IMR-90 (cell line): ENCODE measurements around the gene LRRC39. TPM values are rescaled to one million over a fixed set of nuclear protein-coding genes. Genes with fewer than 3 reads are reported as not detected.

Source experiments
- ATAC-seq: fragments of 200-7000 bp; cut with Tn5 transposase; 2 replicates; pipeline ENCODE4 v1.9.1; 2020; ENCODE audit warnings: low read depth, mild to moderate bottlenecking, moderate library complexity
- BruUV-seq: library from RNA; stranded (reverse); fragments of 400-500 nt; replicated peaks from 2 replicates; lab custom pipeline; 2021; lab: Mats Ljungman, UMichigan
- CTCF ChIA-PET: fragments of 300-600 bp; formaldehyde crosslinking; extraction: SDS; loops from one replicate; lab custom pipeline; 2021; ENCODE audit warnings: antibody characterized with exemption; lab: Yijun Ruan, JAX
- POLR2A ChIA-PET: fragments of 300-600 bp; sonication (Branson Sonifier 250); formaldehyde crosslinking; loops from one replicate; lab custom pipeline; 2022; ENCODE audit warnings: antibody characterized with exemption; ENCODE audit not compliant: unreplicated experiment; lab: Charles Lee
- DNase-seq: peaks from one replicate; pipeline ENCODE4 v3.0.0; 2013
- H2AFZ ChIP-seq: replicated peaks from 2 replicates; pipeline ENCODE3; 2013; ENCODE audit warnings: low read length, mild to moderate bottlenecking; ENCODE audit not compliant: poor library complexity
- H2AK5ac ChIP-seq: 2 replicates; pipeline ENCODE4 v1.6.1; 2013; ENCODE audit warnings: low read depth, low read length, inconsistent platforms
- H2AK9ac ChIP-seq: replicated peaks from 2 replicates; pipeline ENCODE3; 2013; ENCODE audit warnings: mild to moderate bottlenecking, low read depth, low read length, moderate library complexity; ENCODE audit not compliant: poor library complexity
- H2BK120ac ChIP-seq: 2 replicates; pipeline ENCODE4 v1.6.1; 2013; ENCODE audit warnings: low read depth, low read length, inconsistent platforms
- H2BK15ac ChIP-seq: 3 replicates; pipeline ENCODE4 v1.6.1; 2013; ENCODE audit warnings: low read depth, low read length, inconsistent platforms
- H2BK20ac ChIP-seq: 2 replicates; pipeline ENCODE4 v1.6.1; 2013; ENCODE audit warnings: low read depth, mild to moderate bottlenecking, inconsistent platforms, low read length, moderate library complexity
- H2BK5ac ChIP-seq: 2 replicates; pipeline ENCODE4 v1.6.1; 2013; ENCODE audit warnings: mild to moderate bottlenecking, low read depth, low read length, inconsistent platforms; ENCODE audit not compliant: poor library complexity, severe bottlenecking
- H3K14ac ChIP-seq: replicated peaks from 2 replicates; pipeline ENCODE4 v1.6.1; 2013; ENCODE audit warnings: low read depth, low read length, inconsistent platforms
- H3K18ac ChIP-seq: 2 replicates; pipeline ENCODE4 v1.6.1; 2013; ENCODE audit warnings: low read depth, low read length, control low read depth
- H3K23ac ChIP-seq: 2 replicates; pipeline ENCODE4 v1.6.1; 2013; ENCODE audit warnings: low read depth, low read length, inconsistent platforms
- H3K27ac ChIP-seq: 2 replicates; pipeline ENCODE4 v1.5.1; 2013; ENCODE audit warnings: mild to moderate bottlenecking, control low read depth, low read length; ENCODE audit not compliant: insufficient read depth
- H3K27me3 ChIP-seq: 2 replicates; pipeline ENCODE4 v1.6.1; 2013; ENCODE audit warnings: low read length; ENCODE audit not compliant: control insufficient read depth, insufficient read depth
- H3K36me3 ChIP-seq: 2 replicates; pipeline ENCODE4 v1.6.1; 2013; ENCODE audit warnings: low read length, mixed read lengths; ENCODE audit not compliant: control insufficient read depth, insufficient read depth
- H3K4ac ChIP-seq: 2 replicates; pipeline ENCODE4 v1.6.1; 2013; ENCODE audit warnings: low read depth, low read length, inconsistent platforms
- H3K4me1 ChIP-seq: 2 replicates; pipeline ENCODE4 v1.6.1; 2013; ENCODE audit warnings: low read length, mixed read lengths; ENCODE audit not compliant: control insufficient read depth, insufficient read depth
- H3K4me2 ChIP-seq: 2 replicates; pipeline ENCODE4 v1.6.1; 2013; ENCODE audit warnings: low read depth, mild to moderate bottlenecking, control low read depth, low read length, moderate library complexity
- H3K4me3 ChIP-seq: 2 replicates; pipeline ENCODE4 v1.5.1; 2013; ENCODE audit warnings: low read depth, mild to moderate bottlenecking, control low read depth, low read length, moderate library complexity; ENCODE audit not compliant: insufficient read depth
- H3K56ac ChIP-seq: 2 replicates; pipeline ENCODE4 v1.6.1; 2013; ENCODE audit warnings: low read length, inconsistent platforms; ENCODE audit not compliant: insufficient read depth; ENCODE audit errors: extremely low read depth
- H3K79me1 ChIP-seq, 2 experiments: 2 replicates each; pipeline ENCODE4 v1.6.1; 2013; ENCODE audit warnings: low read length in 2 of 2, inconsistent platforms in 1 of 2, low read depth in 1 of 2
- H3K9ac ChIP-seq: 2 replicates; pipeline ENCODE4 v1.6.1; 2013; ENCODE audit warnings: low read depth, low read length, control low read depth
- H3K9me1 ChIP-seq: 2 replicates; pipeline ENCODE4 v1.6.1; 2013; ENCODE audit warnings: low read length, inconsistent platforms; ENCODE audit not compliant: insufficient read depth
- H3K9me3 ChIP-seq: 2 replicates; pipeline ENCODE4 v1.6.1; 2013; ENCODE audit warnings: low read length; ENCODE audit not compliant: control insufficient read depth, insufficient read depth
- H4K20me1 ChIP-seq: 2 replicates; pipeline ENCODE4 v1.6.1; 2013; ENCODE audit warnings: low read length, inconsistent platforms; ENCODE audit not compliant: insufficient read depth
- H4K5ac ChIP-seq: 2 replicates; pipeline ENCODE4 v1.6.1; 2013; ENCODE audit warnings: mild to moderate bottlenecking, low read depth, low read length, control low read depth
- H4K8ac ChIP-seq, 2 experiments: 2 replicates each; pipeline ENCODE4 v1.6.1; 2013; ENCODE audit warnings: low read depth in 2 of 2, low read length in 2 of 2, control low read depth in 1 of 2, inconsistent platforms in 1 of 2
- H4K91ac ChIP-seq: 2 replicates; pipeline ENCODE4 v1.6.1; 2013; ENCODE audit warnings: low read depth, low read length, inconsistent platforms; ENCODE audit not compliant: insufficient read depth
- CEBPB ChIP-seq: IDR thresholded peaks from 2 replicates; pipeline ENCODE4 v1.6.1; 2012; ENCODE audit warnings: low read depth, low read length, improper control_type of control experiment
- CHD1 ChIP-seq: IDR thresholded peaks from 2 replicates; pipeline ENCODE4 v1.6.1; 2012; ENCODE audit warnings: low read depth, low read length, improper control_type of control experiment
- MAFK ChIP-seq: IDR thresholded peaks from 2 replicates; pipeline ENCODE4 v1.6.1; 2012; ENCODE audit warnings: low read depth, low read length, improper control_type of control experiment
- NFE2L2 ChIP-seq: fragments of 150-350 bp; IDR thresholded peaks from 2 replicates; pipeline ENCODE4 v1.6.1; 2016; ENCODE audit warnings: low read depth, mild to moderate bottlenecking, low read length
- POLR2A ChIP-seq: IDR thresholded peaks from 2 replicates; pipeline ENCODE4 v1.6.1; 2012; ENCODE audit warnings: mild to moderate bottlenecking, low read depth, low read length
- WGBS, 2 experiments: methylation state at CpG; one replicate each; pipeline versions ENCODE4 v1.1.5 to v1.1.7; 2013; ENCODE audit warnings: missing lambda C conversion rate in 2 of 2; ENCODE audit not compliant: insufficient read length in 1 of 2; ENCODE audit errors: extremely low coverage in 2 of 2; 5-methylcytosine and 5-hydroxymethylcytosine counted together
- dilution Hi-C: fragments of 300-500 bp; cut with HindIII; formaldehyde crosslinking; loops from one replicate; pipeline ENCODE4 v1.14.3; 2018; ENCODE audit warnings: low sequenced_read_pairs; ENCODE audit not compliant: unreplicated experiment
- in situ Hi-C: fragments of 300-500 bp; cut with MboI; formaldehyde crosslinking; loops from 3 replicates; pipeline ENCODE4 v1.14.3; 2019; ENCODE audit warnings: low sequenced_read_pairs, inconsistent platforms, mixed read lengths
- intact Hi-C: fragments of 100-400 bp; cut with micrococcal nuclease; formaldehyde crosslinking; loops from 2 replicates; pipeline ENCODE4 v1.10.0; 2022
- polyA plus RNA-seq, 3 experiments: library from polyadenylated mRNA; depleted of rRNA; stranded (reverse); fragments of >200 nt; gene quantifications; 2 replicates each; pipeline ENCODE4 v1.2.3, GENCODE V29; 2012; ENCODE audit warnings: low replicate concordance in 1 of 3
- total RNA-seq: library from RNA; depleted of rRNA; stranded (reverse); fragments of >200 nt; gene quantifications from 2 replicates; pipeline ENCODE4 v1.2.3, GENCODE V29; 2012
- TF ChIP-seq, protein P1 (sequence below): fragments of 150-350 bp; IDR thresholded peaks from 2 replicates; pipeline ENCODE4 v1.6.1; 2016; ENCODE audit warnings: low read depth, mild to moderate bottlenecking, low read length, moderate library complexity, borderline replicate concordance

The LRRC39 gene
- total and polyA plus RNA-seq, 2 of the 4 experiments (the other 2 are of a cell fraction), result 0.36 to 0.48 TPM

DNA sequence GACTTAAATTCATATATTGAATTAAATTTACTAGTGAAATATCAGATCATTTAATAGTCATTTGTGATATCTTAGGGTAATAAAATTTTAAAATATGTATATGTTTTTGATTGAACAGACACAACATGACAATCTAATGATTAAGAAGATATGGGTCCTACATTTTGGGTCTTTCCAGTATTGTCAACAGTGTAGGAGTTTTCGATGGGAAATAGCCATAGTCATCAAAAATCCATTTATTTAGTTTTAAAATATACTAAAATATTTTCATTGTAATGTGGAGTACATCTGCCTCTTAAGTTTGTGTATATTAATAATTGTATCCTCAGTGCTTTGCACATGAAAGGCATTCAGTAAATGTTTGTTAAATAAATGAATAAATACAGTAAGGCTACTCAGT is 31.1 kb downstream of the LRRC39 start:
- CTCF ChIA-PET, result interaction anchor here (0.6 kb wide), 1 partner anchor 1017 kb away, joined by 5 read pairs; no protein-coding TSS in a partner anchor
- Histone ChIP-seq H2AFZ (no peak overlapping the region), H3K4me1 (no peaks in the 10 kb centered on the region), H3K23ac (no peak overlapping the region), H3K27me3 (no peaks in the 10 kb centered on the region), H3K79me1 (0 out of 4 replicates have a peak, but pooled peaks cover 0 to 5% of the 10 kb centered on the region in 2 experiments), H3K4me2 (no peak overlapping the region), H3K36me3 (peaks cover 16% of the 10 kb centered on the region), H3K4ac (no peak overlapping the region), H4K8ac (no peak overlapping the region), H3K27ac (no peak overlapping the region), H2AK5ac (no peak overlapping the region), H2BK20ac (no peak overlapping the region), H3K4me3 (no peak overlapping the region), H4K91ac (no peak overlapping the region), H2BK120ac (no peak overlapping the region), H2AK9ac (no peak overlapping the region), H2BK15ac (no peak overlapping the region), H4K5ac (no peak overlapping the region), H3K9me1 (0 out of 2 replicates have a peak, but pooled peaks cover 2% of the 10 kb centered on the region), H4K20me1 (no peaks in the 10 kb centered on the region), H3K9me3 (no peaks in the 10 kb centered on the region), H3K9ac (no peak overlapping the region), H2BK5ac (no peak overlapping the region), H3K56ac (no peak overlapping the region), H3K18ac (no peak overlapping the region), H3K14ac (no peak overlapping the region)
- no TSS peak for BruUV-seq
- ATAC-seq, result no peak
- DNase-seq, result no peak
- intact Hi-C loops, result loop anchor here (10.0 kb wide), 1 partner anchor 88 kb away; no protein-coding TSS in a partner anchor
- TF ChIP-seq POLR2A, result no peak
- TF ChIP-seq, protein P1, sequence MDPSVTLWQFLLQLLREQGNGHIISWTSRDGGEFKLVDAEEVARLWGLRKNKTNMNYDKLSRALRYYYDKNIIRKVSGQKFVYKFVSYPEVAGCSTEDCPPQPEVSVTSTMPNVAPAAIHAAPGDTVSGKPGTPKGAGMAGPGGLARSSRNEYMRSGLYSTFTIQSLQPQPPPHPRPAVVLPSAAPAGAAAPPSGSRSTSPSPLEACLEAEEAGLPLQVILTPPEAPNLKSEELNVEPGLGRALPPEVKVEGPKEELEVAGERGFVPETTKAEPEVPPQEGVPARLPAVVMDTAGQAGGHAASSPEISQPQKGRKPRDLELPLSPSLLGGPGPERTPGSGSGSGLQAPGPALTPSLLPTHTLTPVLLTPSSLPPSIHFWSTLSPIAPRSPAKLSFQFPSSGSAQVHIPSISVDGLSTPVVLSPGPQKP, result no peak
- no peak for TF ChIP-seq CEBPB
- TF ChIP-seq CHD1, result no peak
- TF ChIP-seq NFE2L2, result no peak
- peak; percentile 54 for TF ChIP-seq MAFK
- POLR2A ChIA-PET, result no interaction called here
- dilution Hi-C loops, result no loop called here
- in situ Hi-C loops, result no loop called here
- no CpG with 5 or more reads among the region's 1 CpG for WGBS, 2 experiments
